A549 treated with AZD9567 at 1 μM for 4 hours (cell line): ENCODE data around the gene MAP1LC3B2. TPM values are rescaled to one million over a fixed set of nuclear protein-coding genes. Genes with fewer than 3 reads are reported as not detected.

Experiments
- total RNA-seq: library from RNA; stranded (reverse); fragments of 200-300 nt; extraction: Qiagen RNA extraction; gene quantifications from 5 replicates; pipeline ENCODE4 v1.2.3, GENCODE V29; 2022; ENCODE audit not compliant: insufficient read depth

Gene MAP1LC3B2
- total RNA-seq, result 1.2 to 2.6 TPM (median 1.9 TPM) in 4 of 5 replicates, not detected in the other

DNA sequence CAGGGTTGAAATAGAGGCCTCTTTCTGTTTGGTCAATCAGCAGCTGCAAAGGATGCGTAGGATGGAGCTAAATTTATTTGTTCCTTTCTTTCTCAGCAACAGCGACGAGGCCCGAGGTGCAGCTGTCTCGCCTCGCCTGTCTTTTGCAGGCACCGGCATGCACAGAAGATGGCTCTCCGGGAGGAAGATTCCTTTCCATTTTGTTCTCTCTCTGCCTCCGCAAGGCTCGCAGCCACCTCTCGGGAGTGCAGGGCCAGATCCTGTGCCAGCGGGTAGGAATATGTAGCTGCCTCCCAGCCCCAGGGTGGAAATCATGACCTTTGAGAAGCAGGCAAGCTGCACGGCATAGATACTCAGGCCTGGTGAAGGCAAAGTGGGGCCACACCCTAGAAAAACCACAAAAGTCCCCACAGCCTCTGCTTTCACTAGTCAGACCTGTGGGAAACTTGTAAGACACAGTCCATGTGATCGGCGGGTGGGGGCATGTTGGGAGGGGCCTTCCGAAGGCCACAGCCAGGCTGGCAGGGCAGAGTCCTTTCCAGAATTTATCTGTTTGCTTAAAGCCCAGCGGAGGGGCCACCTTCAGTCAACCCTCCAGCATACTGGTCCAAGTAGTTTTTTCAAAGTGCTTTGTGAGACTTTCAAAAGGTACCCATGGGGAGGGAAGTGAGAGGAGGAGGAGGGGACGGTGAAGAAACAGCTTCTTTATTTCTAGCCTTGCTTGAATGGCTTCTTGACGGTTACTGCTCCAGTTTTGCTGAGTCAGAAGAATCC is at the start of gene MAP1LC3B2:
Gene MAP1LC3B2, plus strand, starts transcription at position 220 of the 774 bp plus-strand sequence. CDS start 16,562 bp downstream, outside the sequence.

Other genes starting within 250 kb of the MAP1LC3B2 start
- 13.1 to 28.0 TPM (median 25.7 TPM) in 5 replicates for gene SPRING1, start 178.7 kb downstream of the MAP1LC3B2 start, total RNA-seq
- gene RNFT2, start 178.9 kb downstream of the MAP1LC3B2 start, total RNA-seq, result 2.2 to 9.4 TPM (median 2.4 TPM) in 5 replicates